Hindlimb muscle (tissue), 1 donor: ENCODE measurements around the gene MORN2. TPM values are rescaled to one million over a fixed set of nuclear protein-coding genes. Genes with fewer than 3 reads are reported as not detected.

Experiments
- DNase-seq: peaks from one replicate; pipeline ENCODE4 v3.0.0-alpha.2; 2013
- polyA plus RNA-seq: library from polyadenylated mRNA; unstranded; fragments of 120-200 nt; gene quantifications from one replicate; pipeline ENCODE4 v1.2.1, GENCODE V29; 2013; ENCODE audit not compliant: insufficient read length

Gene MORN2
- polyA plus RNA-seq, 1 donor = 8.2 TPM

- DNase-seq = no peak
These were observed 17.0 kb downstream of the MORN2 start for GRCh38 chr2:38892819-38893218.

GRCh38 chr2:38898256-38898655 lies 22.5 kb downstream of the MORN2 start:
- DNase-seq = no peak

GRCh38 chr2:38900726-38901125 lies 24.9 kb downstream of the MORN2 start:
- DNase-seq = no peak

- no peak for DNase-seq
These were observed 29.5 kb downstream of the MORN2 start for GRCh38 chr2:38905251-38905650.

- no peak for DNase-seq
These were observed 31.5 kb downstream of the MORN2 start for GRCh38 chr2:38907242-38907641.

GRCh38 chr2:38907743-38908562 lies 32.2 kb downstream of the MORN2 start:
- no peak for DNase-seq

GRCh38 chr2:38909872-38910271 lies 34.1 kb downstream of the MORN2 start:
- DNase-seq = no peak

- DNase-seq = no peak
These were observed 35.4 kb downstream of the MORN2 start for GRCh38 chr2:38911191-38911590.

- DNase-seq = no peak
These were observed 36.8 kb downstream of the MORN2 start for GRCh38 chr2:38912619-38913018.

GRCh38 chr2:38922389-38922788 lies 46.6 kb downstream of the MORN2 start:
- DNase-seq = no peak

GRCh38 chr2:38922902-38923301 lies 47.1 kb downstream of the MORN2 start:
- no peak for DNase-seq

GRCh38 chr2:38925982-38926381 lies 50.2 kb downstream of the MORN2 start:
- DNase-seq = no peak

- no peak for DNase-seq
These were observed 54.8 kb downstream of the MORN2 start for GRCh38 chr2:38930600-38930999.

Other genes starting within 250 kb of the MORN2 start
- 15.0 TPM for gene GALM, start 209.9 kb upstream of the MORN2 start, polyA plus RNA-seq
- gene SRSF7, start 124.6 kb upstream of the MORN2 start, polyA plus RNA-seq = 102 TPM
- gene GEMIN6, start 97.8 kb upstream of the MORN2 start, polyA plus RNA-seq = 12.1 TPM
- 21.4 TPM for gene DHX57, start within 50 bp of the MORN2 start, polyA plus RNA-seq
- gene ARHGEF33, start 13.9 kb downstream of the MORN2 start, polyA plus RNA-seq = 1.6 TPM
- 29.8 TPM for gene SOS1, start 245.1 kb downstream of the MORN2 start, polyA plus RNA-seq